Loucy (cell line): ENCODE results near the gene SYT7.

Experiments
- CTCF ChIP-seq: fragments of 200-600 bp; sonication (generic); conservative IDR thresholded peaks from 2 replicates; pipeline ENCODE4 v1.5.1; 2014; ENCODE audit warnings: mild to moderate bottlenecking, antibody characterized with exemption, low read length
- EZH2phosphoT487 ChIP-seq: fragments of 200-600 bp; IDR thresholded peaks from 2 replicates; pipeline ENCODE4 v1.6.1; 2018; ENCODE audit warnings: antibody characterized with exemption, mild to moderate bottlenecking, moderate library complexity, borderline replicate concordance

DNA sequence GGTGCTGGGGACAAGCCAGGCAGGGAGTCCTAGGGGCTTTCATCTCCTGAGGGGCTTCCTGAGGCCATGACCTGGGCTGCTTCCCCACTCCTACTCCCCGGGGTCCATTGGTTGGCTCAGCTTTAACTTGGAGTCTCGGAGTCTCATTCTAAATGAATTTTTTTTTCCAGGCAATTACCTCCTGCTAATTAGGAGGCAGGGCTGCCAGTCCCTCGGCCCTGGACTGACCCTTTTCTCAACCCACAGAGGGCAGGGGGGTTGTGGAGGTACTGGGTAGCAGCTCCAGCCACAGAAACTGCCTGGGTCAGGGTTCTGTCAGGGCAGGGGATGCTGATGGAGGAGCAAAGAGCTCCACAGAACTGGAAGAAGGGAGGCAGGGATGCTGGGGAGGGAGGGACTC, 11.9 kb downstream of the SYT7 start:
- TF ChIP-seq EZH2phosphoT487 (no peak), CTCF (no peak)
